Tibial nerve (tissue), 4 donors: Measurements from ENCODE around the gene TXNIP. TPM values are rescaled to one million over a fixed set of nuclear protein-coding genes. Genes with fewer than 3 reads are reported as not detected.

Experiments
- DNase-seq, 2 donors: peaks; one replicate each; pipeline ENCODE4 v3.0.0-alpha.2; 2019; ENCODE audit warnings: low spot score in 2 of 2
- H3K27ac ChIP-seq, 4 donors: fragments of 200-600 bp; sonication (generic) in 3 of 4; one replicate each; pipeline ENCODE4 v1.5.1; 2017 to 2019; ENCODE audit warnings: mild to moderate bottlenecking in 1 of 4
- H3K27me3 ChIP-seq, 2 donors: fragments of 200-600 bp; sonication (generic) in 1 of 2; one replicate each; pipeline versions ENCODE4 v1.5.1 to v1.6.0; 2017 to 2019
- H3K36me3 ChIP-seq, 3 donors: fragments of 200-600 bp; sonication (generic); one replicate each; pipeline ENCODE4 v1.5.1; 2018 to 2019
- H3K4me1 ChIP-seq, 4 donors: fragments of 200-600 bp; sonication (generic) in 3 of 4; one replicate each; pipeline ENCODE4 v1.5.1; 2017 to 2019
- H3K4me3 ChIP-seq, 4 donors: fragments of 200-600 bp; sonication (generic) in 3 of 4; one replicate each; pipeline ENCODE4 v1.5.1; 2017 to 2019; ENCODE audit warnings: mild to moderate bottlenecking in 1 of 4, moderate library complexity in 1 of 4
- H3K9me3 ChIP-seq, 4 donors: fragments of 200-600 bp; sonication (generic) in 3 of 4; one replicate each; pipeline ENCODE4 v1.5.1; 2017 to 2019
- CTCF ChIP-seq, 5 experiments: fragments of 200-600 bp in 3 of 5; fragments of 450-650 bp in 2 of 5; sonication (generic) in 3 of 5; IDR thresholded peaks; one replicate each; pipeline ENCODE4 v1.5.1; 2016 to 2019; ENCODE audit warnings: antibody characterized with exemption in 5 of 5, mild to moderate bottlenecking in 3 of 5, moderate library complexity in 2 of 5
- EP300 ChIP-seq, 2 donors: sonication (generic); formaldehyde crosslinking; IDR thresholded peaks; one replicate each; pipeline ENCODE4 v1.6.1; 2017; ENCODE audit warnings: antibody characterized with exemption in 2 of 2, mild to moderate bottlenecking in 1 of 2
- POLR2A ChIP-seq, 2 donors: fragments of 450-650 bp; IDR thresholded peaks; one replicate each; pipeline ENCODE4 v1.6.1; 2017; ENCODE audit warnings: antibody characterized with exemption in 2 of 2, mild to moderate bottlenecking in 2 of 2, moderate library complexity in 2 of 2
- WGBS, 2 donors: methylation state at CpG; one replicate each; pipeline ENCODE4 v1.1.5; 2018; 5-methylcytosine and 5-hydroxymethylcytosine counted together
- total RNA-seq, 4 donors: library from RNA; depleted of rRNA; stranded (reverse); fragments of >200 nt; gene quantifications; one replicate each; pipeline ENCODE4 v1.1.0, GENCODE V29; 2016

Gene TXNIP
- total RNA-seq, 4 donors from 2014 or later, result 1,863 to 2,525 (median 2,185) TPM

DNA sequence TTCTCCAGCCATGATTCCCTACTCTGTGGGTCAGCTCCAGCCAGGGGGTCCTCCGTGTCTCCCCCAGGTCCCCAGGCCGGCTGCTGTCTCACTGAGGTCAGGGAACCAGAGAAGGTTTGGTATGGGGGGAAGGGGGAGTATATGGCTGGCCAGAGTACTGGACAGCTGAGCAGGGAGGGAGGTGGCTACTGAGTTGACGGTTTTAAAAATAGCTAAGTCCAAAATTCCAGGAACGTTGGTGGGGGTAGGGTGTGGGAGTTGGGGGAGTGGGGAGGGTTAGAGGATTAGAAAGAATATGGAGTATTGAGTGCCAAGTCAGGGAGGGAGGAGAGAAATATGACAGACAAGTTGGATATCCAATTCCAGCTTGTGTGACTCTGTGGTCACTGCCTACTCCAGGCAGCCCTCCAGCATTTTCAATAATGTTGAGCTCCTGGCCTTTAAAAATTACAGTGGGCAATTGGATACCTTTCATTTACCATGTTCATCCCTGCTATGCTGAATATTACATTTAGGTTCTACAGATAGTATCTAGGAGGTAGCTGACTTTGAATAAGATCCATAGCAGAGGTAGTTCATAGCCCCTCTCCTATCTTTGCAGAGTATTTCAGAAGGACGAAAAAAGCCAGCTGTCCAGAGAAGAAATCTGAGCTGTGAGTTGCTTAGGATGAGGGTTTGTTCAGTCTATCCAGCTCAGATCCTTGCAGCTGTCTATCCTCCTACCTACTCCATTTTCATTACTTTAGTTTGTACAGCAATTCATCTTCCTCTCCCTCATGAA is 25.4 kb upstream of the TXNIP start, which contains the start of gene HJV:
Gene HJV (minus strand): TSS at position 114 of the 781 bp plus-strand sequence. CDS start 1,504 bp downstream, outside the sequence.
- WGBS, 2 donors, result 52 to 53% methylated on average over 5 of the region's 5 CpGs
- Histone ChIP-seq H3K4me1 (peaks cover 0 to 12% (median 3%) of the 10 kb centered on the region in 4 donors), H3K9me3 (no peaks in the 10 kb centered on the region), H3K36me3 (no peaks in the 10 kb centered on the region), H3K4me3 (no peak within 1 kb of the TSS), H3K27me3 (peaks cover 0 to 38% of the 10 kb centered on the region in 2 donors), H3K27ac (no peak within 1 kb of the TSS)
- TF ChIP-seq EP300 (IDR thresholded peaks at IDR 0.05) (no peak), POLR2A (IDR thresholded peaks at IDR 0.05) (no peak)
- no peak for DNase-seq

GRCh38 chr1:146021050-146021445 is 24.7 kb upstream of the TXNIP start:
- WGBS, 2 donors, result 59 to 67% methylated on average over 1 of the region's 1 CpG

DNA sequence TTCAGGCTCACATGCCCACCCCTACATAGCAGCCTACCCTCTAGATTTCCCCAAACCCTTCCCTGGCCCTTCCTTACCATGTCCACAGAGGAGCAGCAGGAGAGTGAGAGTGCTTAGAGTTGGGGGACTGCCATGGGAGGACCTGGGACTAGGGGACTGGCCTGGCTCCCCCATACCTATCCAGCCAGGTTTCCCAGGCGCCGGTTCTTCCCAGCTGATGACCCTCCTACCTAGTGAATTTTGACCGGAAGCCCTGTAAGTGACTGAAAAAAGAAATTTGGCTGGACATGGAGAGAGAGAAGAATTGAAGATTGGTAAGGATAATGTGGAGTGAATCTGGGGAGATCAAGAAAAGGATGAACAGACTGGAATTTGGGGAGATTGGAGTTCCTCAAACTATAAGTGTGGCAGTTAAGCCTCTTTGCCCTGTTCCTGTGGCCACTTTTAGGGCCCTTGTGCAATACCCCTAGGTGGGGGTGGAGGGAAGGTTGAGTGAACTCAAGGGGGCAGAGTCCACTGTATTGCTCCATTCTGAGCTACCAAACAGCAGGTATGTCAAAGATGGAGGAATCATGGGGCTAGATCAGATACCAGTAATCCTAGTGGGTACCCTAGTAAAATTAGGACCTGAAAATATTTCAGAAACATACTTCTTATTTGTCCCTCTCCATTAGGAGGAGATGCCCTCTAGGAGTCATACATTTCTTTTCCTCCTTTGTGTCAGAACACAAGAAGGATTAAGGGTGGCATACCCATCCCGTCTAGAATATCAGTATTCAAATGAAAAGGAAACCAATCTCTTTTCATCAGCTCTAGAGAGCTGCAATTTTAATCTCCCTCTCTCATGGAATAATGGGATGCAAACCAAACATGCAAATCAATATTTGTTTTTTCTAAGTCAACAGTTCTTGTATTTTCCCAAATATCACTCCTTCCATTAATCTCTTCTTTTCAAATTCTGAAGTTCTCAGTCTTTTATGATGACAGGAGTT is 24.0 kb upstream of the TXNIP start:
- no peak overlapping the region for H3K27ac ChIP-seq

More at GRCh38 chr1:146021050-146021445, 24.7 kb upstream of the TXNIP start:
- no peaks in the 10 kb centered on the region for H3K9me3 ChIP-seq
- no peak overlapping the region for H3K27ac ChIP-seq
- no peaks in the 10 kb centered on the region for H3K36me3 ChIP-seq
- H3K27me3 ChIP-seq, result peaks cover 0 to 38% of the 10 kb centered on the region in 2 donors
- TF ChIP-seq CTCF (IDR thresholded peaks at IDR 0.05) (no peak), POLR2A (IDR thresholded peaks at IDR 0.05) (no peak), EP300 (IDR thresholded peaks at IDR 0.05) (no peak)
- peaks cover 0 to 12% (median 3%) of the 10 kb centered on the region in 4 donors for H3K4me1 ChIP-seq
- no peak overlapping the region for H3K4me3 ChIP-seq
- DNase-seq, result no peak

DNA sequence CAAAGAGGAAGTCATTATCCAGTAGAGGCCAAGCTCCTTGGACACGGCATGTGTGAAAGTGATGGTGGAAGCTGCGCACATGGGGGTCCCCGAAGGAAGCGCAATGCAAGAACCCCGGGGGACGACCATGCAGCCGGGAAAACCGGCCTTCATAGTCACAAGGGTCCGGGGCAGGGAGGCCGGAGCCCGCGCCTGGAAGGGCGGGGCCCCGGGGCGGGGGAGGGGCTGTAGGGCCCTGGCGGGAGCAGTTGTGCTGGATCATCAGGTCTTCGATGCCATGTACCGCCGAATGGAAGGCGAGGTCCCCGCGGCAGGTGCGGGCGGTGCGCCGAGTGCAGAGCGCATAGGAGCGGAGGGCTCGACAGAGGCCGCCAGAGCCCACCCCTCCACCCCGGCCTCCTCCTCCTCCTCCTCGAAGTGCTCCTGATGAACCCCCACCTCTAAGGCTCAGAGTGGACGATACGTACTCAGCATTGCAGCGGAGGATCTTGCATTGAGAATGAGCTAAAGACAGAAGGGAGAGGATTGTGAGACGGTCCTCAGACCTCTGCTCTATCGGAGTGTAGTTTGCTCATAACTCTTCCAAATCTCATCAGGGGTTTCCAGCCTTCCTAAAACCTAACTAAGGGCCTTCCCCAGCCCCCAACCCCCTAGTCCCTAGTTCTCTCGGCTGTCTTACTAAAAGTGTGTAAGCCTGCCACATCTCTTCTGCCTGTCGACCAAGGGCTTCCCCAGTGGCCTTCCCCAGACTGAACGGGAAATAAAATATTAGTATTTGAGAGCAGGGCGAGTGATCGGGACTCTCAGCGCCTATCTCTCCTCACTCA is 23.1 kb upstream of the TXNIP start:
- Histone ChIP-seq H3K4me3 (peak overlapping the region; percentile 12 to 43 (median 26)), H3K36me3 (no peaks in the 10 kb centered on the region), H3K27me3 (peaks cover 0 to 38% of the 10 kb centered on the region in 2 donors), H3K4me1 (peaks cover 0 to 12% (median 3%) of the 10 kb centered on the region in 4 donors), H3K9me3 (no peaks in the 10 kb centered on the region), H3K27ac (no peak overlapping the region)
- TF ChIP-seq EP300 (IDR thresholded peaks at IDR 0.05), result no peak
- TF ChIP-seq CTCF (IDR thresholded peaks at IDR 0.05), result no peak
- no peak for TF ChIP-seq POLR2A (IDR thresholded peaks at IDR 0.05)
- WGBS, 2 donors, result 17 to 18% methylated on average over 39 to 43 of the region's 43 CpGs
- no peak for DNase-seq

More for the DNA sequence above, 24.0 kb upstream of the TXNIP start:
- no peak for TF ChIP-seq CTCF (IDR thresholded peaks at IDR 0.05)
- TF ChIP-seq POLR2A (IDR thresholded peaks at IDR 0.05), result no peak
- TF ChIP-seq EP300 (IDR thresholded peaks at IDR 0.05), result no peak
- no peak overlapping the region for H3K4me3 ChIP-seq
- H3K9me3 ChIP-seq, result no peaks in the 10 kb centered on the region
- 83 to 89% methylated on average over 4 of the region's 4 CpGs for WGBS, 2 donors
- H3K27me3 ChIP-seq, result peaks cover 0 to 38% of the 10 kb centered on the region in 2 donors
- H3K36me3 ChIP-seq, result no peaks in the 10 kb centered on the region
- peaks cover 0 to 12% (median 3%) of the 10 kb centered on the region in 4 donors for H3K4me1 ChIP-seq
- DNase-seq, result no peak

DNA sequence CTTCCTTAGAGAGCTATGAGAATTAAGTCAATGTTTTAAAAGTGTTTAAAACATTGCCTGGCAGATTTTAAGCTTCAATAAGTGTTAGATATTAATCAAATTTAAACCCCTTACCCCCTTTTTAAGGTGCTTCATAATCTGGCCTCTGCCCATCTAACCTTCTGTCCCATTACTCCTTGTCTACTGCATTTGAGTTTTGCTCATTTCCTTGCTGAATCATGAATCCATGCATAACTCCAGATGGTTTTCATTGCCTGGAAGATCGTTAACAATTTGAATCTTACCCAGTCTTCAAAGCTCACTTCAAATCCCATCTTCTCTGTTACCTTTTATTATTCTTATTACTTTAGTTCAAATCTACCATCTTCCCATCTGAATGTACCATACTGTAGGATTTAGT is 20.5 kb upstream of the TXNIP start:
- no peak overlapping the region for H3K27ac ChIP-seq
- no peak overlapping the region for H3K4me3 ChIP-seq
- 48 to 55% methylated on average over 1 of the region's 1 CpG for WGBS, 2 donors
- H3K9me3 ChIP-seq, result no peaks in the 10 kb centered on the region
- TF ChIP-seq EP300 (IDR thresholded peaks at IDR 0.05), result no peak
- TF ChIP-seq CTCF (IDR thresholded peaks at IDR 0.05), result no peak
- no peak for TF ChIP-seq POLR2A (IDR thresholded peaks at IDR 0.05)
- H3K36me3 ChIP-seq, result no peaks in the 10 kb centered on the region
- peaks cover 0 to 21% (median 6%) of the 10 kb centered on the region in 4 donors for H3K4me1 ChIP-seq
- no peak for DNase-seq
- peaks cover 0 to 26% of the 10 kb centered on the region in 2 donors for H3K27me3 ChIP-seq
